ENCODE data around the gene CCDC192.

GRCh38 chr5:127923804-127924570, 220.8 kb downstream of the CCDC192 start:
- no peak for TF ChIP-seq ZNF274 (IDR thresholded peaks at IDR 0.05; ENCODE audit: low read depth, low read length)
- no peak for TF ChIP-seq SUZ12 (IDR thresholded peaks at IDR 0.05; ENCODE audit: extremely low read depth, insufficient read depth, insufficient read length)
- TF ChIP-seq YY1 (IDR thresholded peaks at IDR 0.05; ENCODE audit: insufficient read depth, insufficient read length) = no peak

Data from NT2/D1 (cell line).